CD1c-positive myeloid dendritic cell (primary cell): ENCODE data around the gene VTCN1.
"Not testable (repeated sequence)": the region's sequence is repeated elsewhere in the genome, so short reads cannot be mapped to it uniquely, and the experiment has no call there.

Experiments used
- DNase-seq: peaks from one replicate; pipeline ENCODE4 v3.0.0-alpha.2; 2016; ENCODE audit errors: extremely low spot score

Gene VTCN1

GRCh38 chr1:117210831-117211261 is at the start of gene VTCN1:
Gene VTCN1, minus strand, starts transcription at chr1:117210927. Its CDS starts 72 bp downstream, at chr1:117210855.
- no peak for DNase-seq

GRCh38 chr1:117258791-117259190 is 48.1 kb upstream of the VTCN1 start:
- DNase-seq, result no peak

- not testable (repeated sequence) for DNase-seq
Observed at GRCh38 chr1:117258075-117258474, 47.3 kb upstream of the VTCN1 start.

- DNase-seq, result no peak
Observed at GRCh38 chr1:117257291-117257690, 46.6 kb upstream of the VTCN1 start.

- DNase-seq, result no peak
Observed at GRCh38 chr1:117250061-117250606, 39.4 kb upstream of the VTCN1 start.

- DNase-seq, result no peak
Observed at GRCh38 chr1:117244971-117245370, 34.2 kb upstream of the VTCN1 start.

GRCh38 chr1:117244306-117244705 is 33.6 kb upstream of the VTCN1 start:
- DNase-seq, result no peak

- DNase-seq, result no peak
Observed at GRCh38 chr1:117241512-117241911, 30.8 kb upstream of the VTCN1 start.

- DNase-seq, result no peak
Observed at GRCh38 chr1:117240547-117240946, 29.8 kb upstream of the VTCN1 start.

GRCh38 chr1:117239467-117239866 is 28.7 kb upstream of the VTCN1 start:
- DNase-seq, result no peak

GRCh38 chr1:117237726-117238381 is 27.1 kb upstream of the VTCN1 start:
- no peak for DNase-seq

GRCh38 chr1:117235863-117236465 is 25.2 kb upstream of the VTCN1 start:
- no peak for DNase-seq

- no peak for DNase-seq
Observed at GRCh38 chr1:117232531-117232930, 21.8 kb upstream of the VTCN1 start.

- no peak for DNase-seq
Observed at GRCh38 chr1:117231748-117232373, 21.1 kb upstream of the VTCN1 start.

- DNase-seq, result no peak
Observed at GRCh38 chr1:117231312-117231711, 20.6 kb upstream of the VTCN1 start.

GRCh38 chr1:117229217-117229616 is 18.5 kb upstream of the VTCN1 start:
- DNase-seq, result no peak

- no peak for DNase-seq
Observed at GRCh38 chr1:117225931-117226330, 15.2 kb upstream of the VTCN1 start.

GRCh38 chr1:117216718-117217117 is 6.0 kb upstream of the VTCN1 start:
- DNase-seq, result no peak

- no peak for DNase-seq
Observed at GRCh38 chr1:117215733-117216462, 5.2 kb upstream of the VTCN1 start.

- no peak for DNase-seq
Observed at GRCh38 chr1:117215019-117215418, 4.3 kb upstream of the VTCN1 start.

GRCh38 chr1:117213046-117213445 is 2.3 kb upstream of the VTCN1 start:
- DNase-seq, result no peak

- DNase-seq, result no peak
Observed at GRCh38 chr1:117210386-117210785, 341 bp downstream of the VTCN1 start.
